H1 (cell line): Measurements from ENCODE around the gene JUN. TPM values are rescaled to one million over a fixed set of nuclear protein-coding genes. Genes with fewer than 3 reads are reported as not detected.

Experiments
- CTCF ChIA-PET: fragments of 300-600 bp; sonication (Branson Sonifier 250); formaldehyde crosslinking; loops from one replicate; lab custom pipeline; 2021; ENCODE audit not compliant: partially characterized antibody; lab: Charles Lee
- POLR2A ChIA-PET: fragments of 300-600 bp; sonication (Branson Sonifier 250); formaldehyde crosslinking; loops from one replicate; lab custom pipeline; 2021; ENCODE audit warnings: inconsistent platforms; ENCODE audit not compliant: partially characterized antibody; lab: Charles Lee
- DNase-seq, 2 experiments: peaks; one replicate each; pipeline versions ENCODE4 v3.0.0 to v3.0.0-alpha.2; 2010 to 2022; ENCODE audit warnings: low spot score in 2 of 2, low read depth in 1 of 2, mixed read lengths in 1 of 2
- FAIRE-seq: peaks from 2 replicates; lab custom pipeline; 2011; peaks lifted over from hg19 to GRCh38; lab: Jason Lieb, UNC
- H2AFZ ChIP-seq: 2 replicates; pipeline ENCODE4 v1.8.1; 2012; ENCODE audit warnings: low read length, inconsistent platforms
- H2AK5ac ChIP-seq: 2 replicates; pipeline ENCODE4 v1.6.1; 2013; ENCODE audit warnings: low read depth, low read length
- H2BK120ac ChIP-seq: replicated peaks from 2 replicates; pipeline ENCODE3; 2013; ENCODE audit warnings: low read depth, low read length, inconsistent platforms
- H2BK12ac ChIP-seq: 2 replicates; pipeline ENCODE4 v1.6.1; 2013; ENCODE audit warnings: low read depth, low read length
- H2BK15ac ChIP-seq: 2 replicates; pipeline ENCODE4 v1.6.1; 2013; ENCODE audit warnings: low read length
- H2BK20ac ChIP-seq: 2 replicates; pipeline ENCODE4 v1.6.1; 2013; ENCODE audit warnings: low read length
- H2BK5ac ChIP-seq: 2 replicates; pipeline ENCODE4 v1.6.1; 2013; ENCODE audit warnings: low read depth, low read length
- H3K14ac ChIP-seq: 2 replicates; pipeline ENCODE4 v1.6.1; 2013; ENCODE audit warnings: inconsistent platforms; ENCODE audit not compliant: insufficient read length
- H3K18ac ChIP-seq: 2 replicates; pipeline ENCODE4 v1.6.1; 2013; ENCODE audit warnings: low read length; ENCODE audit errors: extremely low read depth
- H3K23ac ChIP-seq: 2 replicates; pipeline ENCODE4 v1.6.1; 2013; ENCODE audit warnings: inconsistent platforms; ENCODE audit not compliant: insufficient read length
- H3K23me2 ChIP-seq: 2 replicates; pipeline ENCODE4 v1.6.1; 2013; ENCODE audit warnings: low read depth, low read length
- H3K27ac ChIP-seq: 2 replicates; pipeline ENCODE4 v1.6.1; 2011; ENCODE audit warnings: low read depth, low read length, inconsistent platforms
- H3K27me3 ChIP-seq, 4 experiments: replicated peaks in 1 of 4; 1 replicate in 1 of 4; 2 replicates in 3 of 4; pipeline versions ENCODE4 v1.6.1 to v1.8.1; 2011 to 2013; ENCODE audit warnings: low read length in 3 of 4, mild to moderate bottlenecking in 3 of 4, inconsistent platforms in 2 of 4, mixed read lengths in 2 of 4, moderate library complexity in 1 of 4; ENCODE audit not compliant: control insufficient read depth in 3 of 4, insufficient read depth in 3 of 4; ENCODE audit errors: extremely low read depth in 1 of 4
- H3K36me3 ChIP-seq, 4 experiments: 2 replicates each; pipeline versions ENCODE4 v1.6.1 to v1.8.1; 2011 to 2013; ENCODE audit warnings: mild to moderate bottlenecking in 4 of 4, low read length in 3 of 4, moderate library complexity in 2 of 4, control low read depth in 1 of 4, inconsistent platforms in 1 of 4; ENCODE audit not compliant: insufficient read depth in 4 of 4, control insufficient read depth in 2 of 4
- H3K4ac ChIP-seq: replicated peaks from 2 replicates; pipeline ENCODE3; 2013; ENCODE audit warnings: low read length, low read depth, mixed read lengths, inconsistent platforms; ENCODE audit not compliant: insufficient read length
- H3K4me1 ChIP-seq, 4 experiments: replicated peaks in 1 of 4; 1 replicate in 1 of 4; 2 replicates in 3 of 4; pipeline versions ENCODE4 v1.6.1 to v1.8.1; 2011 to 2013; ENCODE audit warnings: low read length in 3 of 4, inconsistent platforms in 2 of 4, mixed read lengths in 1 of 4; ENCODE audit not compliant: insufficient read depth in 4 of 4, control insufficient read depth in 3 of 4
- H3K4me2 ChIP-seq, 2 experiments: 2 replicates each; pipeline versions ENCODE4 v1.6.1 to v1.8.1; 2011 to 2013; ENCODE audit warnings: low read depth in 2 of 2, low read length in 2 of 2, control low read depth in 1 of 2, inconsistent platforms in 1 of 2, mild to moderate bottlenecking in 1 of 2; ENCODE audit not compliant: insufficient read depth in 1 of 2
- H3K4me3 ChIP-seq, 4 experiments: fragments of 200-600, 300-600 bp in 1 of 4; sonication (generic), shearing (Covaris generic), sonication (Bioruptor Twin) in 1 of 4; 2 replicates each; pipeline versions ENCODE4 v1.5.1 to v1.8.1; 2011 to 2016; ENCODE audit warnings: low read length in 4 of 4, low read depth in 3 of 4, control low read depth in 2 of 4, inconsistent platforms in 2 of 4, mild to moderate bottlenecking in 2 of 4, mixed read lengths in 1 of 4, moderate library complexity in 1 of 4; ENCODE audit not compliant: insufficient read depth in 2 of 4; ENCODE audit errors: extremely low read depth in 1 of 4
- H3K56ac ChIP-seq: replicated peaks from 2 replicates; pipeline ENCODE3; 2013; ENCODE audit warnings: low read depth, mild to moderate bottlenecking, mixed read lengths, low read length, inconsistent platforms; ENCODE audit not compliant: insufficient read length
- H3K79me1 ChIP-seq: 2 replicates; pipeline ENCODE4 v1.6.1; 2013; ENCODE audit warnings: low read depth, low read length, control low read depth
- H3K79me2 ChIP-seq, 2 experiments: 2 replicates each; pipeline versions ENCODE4 v1.6.1 to v1.8.1; 2012 to 2013; ENCODE audit warnings: low read length in 2 of 2, mild to moderate bottlenecking in 2 of 2, inconsistent platforms in 1 of 2; ENCODE audit not compliant: insufficient read depth in 2 of 2, control insufficient read depth in 1 of 2
- H3K9ac ChIP-seq, 4 experiments: replicated peaks in 1 of 4; 1 replicate in 1 of 4; 2 replicates in 3 of 4; pipeline versions ENCODE4 v1.6.1 to v1.8.1; 2011 to 2013; ENCODE audit warnings: low read depth in 3 of 4, low read length in 3 of 4, control low read depth in 2 of 4, mild to moderate bottlenecking in 2 of 4, moderate library complexity in 2 of 4, inconsistent platforms in 1 of 4; ENCODE audit errors: extremely low read depth in 1 of 4
- H3K9me3 ChIP-seq, 2 experiments: 2 replicates each; pipeline versions ENCODE4 v1.6.1 to v1.8.1; 2012 to 2013; ENCODE audit warnings: mild to moderate bottlenecking in 2 of 2, moderate library complexity in 2 of 2, control low read depth in 1 of 2, inconsistent platforms in 1 of 2, low read depth in 1 of 2, low read length in 1 of 2, mixed read lengths in 1 of 2; ENCODE audit not compliant: insufficient read depth in 2 of 2
- H4K20me1 ChIP-seq, 2 experiments: replicated peaks in 1 of 2; 2 replicates each; pipeline versions ENCODE3 to v1.8.1; 2011 to 2013; ENCODE audit warnings: inconsistent platforms in 2 of 2, low read length in 2 of 2, mild to moderate bottlenecking in 1 of 2; ENCODE audit not compliant: insufficient read depth in 2 of 2, control insufficient read depth in 1 of 2
- H4K5ac ChIP-seq: 2 replicates; pipeline ENCODE4 v1.6.1; 2013; ENCODE audit warnings: low read length, low read depth, mixed read lengths, inconsistent platforms; ENCODE audit not compliant: insufficient read length
- H4K8ac ChIP-seq: 2 replicates; pipeline ENCODE4 v1.8.0; 2013; ENCODE audit warnings: mild to moderate bottlenecking, moderate library complexity, low read length, inconsistent platforms; ENCODE audit not compliant: insufficient read depth; ENCODE audit errors: extremely low read depth
- H4K91ac ChIP-seq: replicated peaks from 2 replicates; pipeline ENCODE3; 2013; ENCODE audit warnings: low read length, mixed read lengths, inconsistent platforms; ENCODE audit not compliant: insufficient read length
- GABPA ChIP-seq: IDR thresholded peaks from 2 replicates; pipeline ENCODE4 v1.6.1; 2011; ENCODE audit warnings: mild to moderate bottlenecking, low read length, moderate library complexity, borderline replicate concordance; ENCODE audit not compliant: insufficient read depth
- RFX5 ChIP-seq: IDR thresholded peaks from 2 replicates; pipeline ENCODE4 v1.6.1; 2011; ENCODE audit warnings: low read depth, low read length, improper control_type of control experiment, borderline replicate concordance
- WGBS, 2 experiments: shearing (Covaris generic) in 1 of 2; methylation state at CpG; one replicate each; pipeline versions ENCODE4 v1.1.6 to v1.1.7; 2013 to 2015; ENCODE audit warnings: low lambda C conversion rate in 2 of 2, mixed read lengths in 2 of 2, inconsistent platforms in 1 of 2, low coverage in 1 of 2, missing lambda C conversion rate in 1 of 2; ENCODE audit not compliant: insufficient replicate concordance in 2 of 2, insufficient coverage in 1 of 2, insufficient read length in 1 of 2; ENCODE audit errors: extremely low coverage in 1 of 2, missing lambda C conversion rate in 1 of 2; 5-methylcytosine and 5-hydroxymethylcytosine counted together
- polyA plus RNA-seq, 7 experiments: library from polyadenylated mRNA; depleted of rRNA in 3 of 7; stranded (reverse) in 5 of 7; unstranded in 2 of 7; fragments of >200 nt in 5 of 7; fragments of 200-250 nt in 2 of 7; gene quantifications; 1 replicate in 5 of 7; 2 replicates in 1 of 7; 4 replicates in 1 of 7; pipeline versions ENCODE4 v1.2.1 to v1.2.3, GENCODE V29; 2011 to 2013; ENCODE audit warnings: missing spikeins in 2 of 7, mixed read lengths in 2 of 7
- total RNA-seq: library from RNA; stranded (reverse); fragmentation: NEBNext Ultra II Directional; extraction: Animal tissue kit (Norgen Biotek cat#: 25700); gene quantifications from 2 replicates; pipeline ENCODE4 v1.2.1, GENCODE V29; 2021

The JUN gene
- total and polyA plus RNA-seq, 2 of the 8 experiments (the other 6 are each of a cell fraction or from before 2014, with no cell fraction given) = 4.4 to 10.9 TPM

- 54% methylated on average over 3 of the region's 3 CpGs; no CpG with 5 or more reads in 1 of the 2 experiments for WGBS, 2 experiments
- TF ChIP-seq RFX5 (no peak), GABPA (no peak)
- TF ChIP-seq, all 59 proteins: peak for 0
- Histone ChIP-seq H3K23me2 (no peaks in the 10 kb centered on the region), H4K5ac (no peak overlapping the region), H3K36me3 (no peaks in the 10 kb centered on the region), H3K4me3 (no peak overlapping the region), H3K79me2 (no peaks in the 10 kb centered on the region), H2BK5ac (no peak overlapping the region), H2BK20ac (no peak overlapping the region), H3K56ac (no peak overlapping the region), H3K18ac (no peak overlapping the region), H3K79me1 (no peaks in the 10 kb centered on the region; the same call in 1 of the 2 replicates), H3K4ac (no peak overlapping the region), H2AFZ (no peak overlapping the region), H3K9me3 (no peaks in the 10 kb centered on the region), H3K9ac (no peak overlapping the region), H3K14ac (no peak overlapping the region), H3K4me1 (peaks cover 0 to 5% (median under 1%) of the 10 kb centered on the region in 4 experiments; a peak in 2 of 7 replicates), H4K20me1 (no peaks in the 10 kb centered on the region), H2BK15ac (no peak overlapping the region), H2AK5ac (no peak overlapping the region), H2BK12ac (no peak overlapping the region), H3K4me2 (no peak overlapping the region), H2BK120ac (no peak overlapping the region), H4K91ac (no peak overlapping the region), H3K27me3 (no peaks in the 10 kb centered on the region), H3K27ac (no peak overlapping the region), H4K8ac (no peak overlapping the region), H3K23ac (no peak overlapping the region)
- FAIRE-seq = no peak
- POLR2A ChIA-PET = interaction anchor here (0.6 kb wide), 1 partner anchor 969 kb away, joined by 3 read pairs; no protein-coding TSS in a partner anchor
- CTCF ChIA-PET = interaction anchor here (0.7 to 5.7 kb wide), 3 partner anchors 22 to 862 kb away, joined by 3 to 34 read pairs (median 5); no protein-coding TSS in a partner anchor
- DNase-seq = no peak
Observed at GRCh38 chr1:58764294-58764978, 19.4 kb downstream of the JUN start.
